Spleen (tissue), 7 donors: ENCODE data around the gene PTGS1.

Source experiments
- CTCF ChIP-seq, 11 experiments: fragments of 200-600 bp in 7 of 11; fragments of 450-650 bp in 4 of 11; sonication (generic) in 4 of 11; IDR thresholded peaks in 8 of 11; conservative IDR thresholded peaks in 3 of 11; 1 replicate in 7 of 11; 2 replicates in 4 of 11; pipeline versions ENCODE4 v1.4.0 to v1.8.0; 2016 to 2021; ENCODE audit warnings: antibody characterized with exemption in 11 of 11, inconsistent platforms in 4 of 11, mild to moderate bottlenecking in 1 of 11
- POLR2A ChIP-seq, 3 donors: fragments of 450-650 bp; IDR thresholded peaks; one replicate each; pipeline ENCODE4 v1.5.1; 2017; ENCODE audit warnings: antibody characterized with exemption in 3 of 3, mild to moderate bottlenecking in 1 of 3
- donor health status: DM: no; HTN: no; CAD: no; lungs with moderate emphysema.
- donor health status: DM: no; HTN: no; CAD: no.
- donor health status: DM: no; HTN: no; CAD: no.

- TF ChIP-seq CTCF (IDR thresholded peaks at IDR 0.05 in 8 of 11, conservative IDR thresholded peaks at IDR 0.05 in 3 of 11) = no peak
- TF ChIP-seq POLR2A (IDR thresholded peaks at IDR 0.05) = no peak
Measured at GRCh38 chr9:122371846-122372245, 1.0 kb downstream of the PTGS1 start.
